HepG2 (cell line): ENCODE measurements around the gene EPM2AIP1. TPM values are rescaled to one million over a fixed set of nuclear protein-coding genes. Genes with fewer than 3 reads are reported as not detected.

Experiments
- ATAC-seq: fragments of 200-7000 bp; cut with Tn5 transposase; 3 replicates; pipeline ENCODE4 v1.9.1; 2020; ENCODE audit warnings: mild to moderate bottlenecking, moderate library complexity
- BruUV-seq: library from RNA; stranded (reverse); fragments of 400-500 nt; replicated peaks from 2 replicates; lab custom pipeline; 2021; lab: Mats Ljungman, UMichigan
- CTCF ChIA-PET: fragments of 300-600 bp; formaldehyde crosslinking; extraction: SDS; loops from one replicate; lab custom pipeline; 2021; ENCODE audit warnings: low total read pairs, inconsistent platforms, low intra/inter-chr PET ratio; lab: Yijun Ruan, JAX
- POLR2A ChIA-PET: fragments of 350-600 bp; sonication (Branson Sonifier 250); formaldehyde crosslinking; loops from one replicate; lab custom pipeline; 2020; ENCODE audit warnings: antibody characterized with exemption, inconsistent platforms; lab: Yijun Ruan, JAX
- DNase-seq: peaks from one replicate; pipeline ENCODE4 v3.0.0-alpha.2; 2015; ENCODE audit warnings: low spot score
- FAIRE-seq: peaks from 3 replicates; lab custom pipeline; 2011; peaks lifted over from hg19 to GRCh38; lab: Jason Lieb, UNC
- H2AFZ ChIP-seq: one replicate; pipeline ENCODE4 v1.6.1; 2011; ENCODE audit warnings: low read length, inconsistent platforms
- H3K27ac ChIP-seq: fragments of 300-600 bp; 3 replicates; pipeline ENCODE4 v1.8.0; 2011; ENCODE audit warnings: mixed run types, mild to moderate bottlenecking, mixed read lengths, low read length, inconsistent platforms; ENCODE audit not compliant: insufficient read depth; ENCODE audit errors: extremely low read length
- H3K27me3 ChIP-seq, 2 experiments: fragments of 200-600 bp in 1 of 2; 2 replicates in 1 of 2; 3 replicates in 1 of 2; pipeline versions ENCODE4 v1.6.0 to v1.8.0; 2011; ENCODE audit warnings: low read length in 2 of 2, mild to moderate bottlenecking in 2 of 2, moderate library complexity in 2 of 2, inconsistent platforms in 1 of 2; ENCODE audit not compliant: insufficient read depth in 2 of 2, control insufficient read depth in 1 of 2
- H3K36me3 ChIP-seq, 2 experiments: fragments of 200-600 bp in 1 of 2; replicated peaks in 1 of 2; 2 replicates in 1 of 2; 3 replicates in 1 of 2; pipeline versions ENCODE4 v1.5.1 to v1.8.0; 2011; ENCODE audit warnings: low read length in 2 of 2, inconsistent platforms in 1 of 2; ENCODE audit not compliant: insufficient read depth in 2 of 2, control insufficient read depth in 1 of 2
- H3K4me1 ChIP-seq: 2 replicates; pipeline ENCODE4 v1.5.1; 2012; ENCODE audit warnings: low read length, inconsistent platforms; ENCODE audit not compliant: insufficient read depth
- H3K4me2 ChIP-seq: 2 replicates; pipeline ENCODE4 v1.6.0; 2011; ENCODE audit warnings: low read depth, low read length, inconsistent platforms
- H3K4me3 ChIP-seq, 3 experiments: fragments of 200-600 bp in 1 of 3; sonication (generic), shearing (Covaris generic) in 1 of 3; replicated peaks in 1 of 3; 2 replicates each; pipeline ENCODE4 v1.5.1; 2011 to 2016; ENCODE audit warnings: low read length in 3 of 3, inconsistent platforms in 2 of 3, low read depth in 2 of 3, mild to moderate bottlenecking in 2 of 3, control low read depth in 1 of 3, mixed read lengths in 1 of 3; ENCODE audit not compliant: insufficient read depth in 1 of 3
- H3K79me2 ChIP-seq: one replicate; pipeline ENCODE4 v1.6.1; 2011; ENCODE audit warnings: low read length, inconsistent platforms; ENCODE audit not compliant: insufficient read depth
- H3K9ac ChIP-seq: 2 replicates; pipeline ENCODE4 v1.6.0; 2011; ENCODE audit warnings: mild to moderate bottlenecking, low read depth, low read length, inconsistent platforms; ENCODE audit not compliant: insufficient read depth
- H3K9me3 ChIP-seq: 2 replicates; pipeline ENCODE4 v1.5.1; 2012; ENCODE audit warnings: mild to moderate bottlenecking, low read length
- H4K20me1 ChIP-seq: 2 replicates; pipeline ENCODE4 v1.6.0; 2011; ENCODE audit warnings: inconsistent platforms, mild to moderate bottlenecking, low read length, moderate library complexity; ENCODE audit not compliant: insufficient read depth
- ARID2 ChIP-seq: sonication (generic); formaldehyde crosslinking; IDR thresholded peaks from 2 replicates; pipeline ENCODE4 v1.8.1; 2022; ENCODE audit warnings: mild to moderate bottlenecking, missing genetic modification reagents, borderline replicate concordance
- ATRX ChIP-seq: sonication (generic); formaldehyde crosslinking; IDR thresholded peaks from 2 replicates; pipeline ENCODE4 v1.4.0; 2020; ENCODE audit warnings: missing genetic modification reagents, borderline replicate concordance
- GATAD1 ChIP-seq: IDR thresholded peaks from 2 replicates; pipeline ENCODE4 v1.6.1; 2016; ENCODE audit warnings: missing genetic modification reagents, missing compliant biosample characterization
- ISL2 ChIP-seq: sonication (generic); formaldehyde crosslinking; IDR thresholded peaks from 2 replicates; pipeline ENCODE4 v1.5.0; 2020; ENCODE audit warnings: missing genetic modification reagents
- KLF15 ChIP-seq: sonication (generic); formaldehyde crosslinking; IDR thresholded peaks from 2 replicates; pipeline ENCODE4 v1.8.1; 2023; ENCODE audit warnings: borderline replicate concordance, mild to moderate bottlenecking, inconsistent platforms, missing genetic modification reagents, mixed read lengths
- MED1 ChIP-seq: sonication (generic); formaldehyde crosslinking; IDR thresholded peaks from 2 replicates; pipeline ENCODE4 v1.4.0; 2020; ENCODE audit warnings: missing genetic modification reagents
- PHF20 ChIP-seq: sonication (generic); formaldehyde crosslinking; IDR thresholded peaks from 2 replicates; pipeline ENCODE4 v1.5.0; 2020; ENCODE audit warnings: mild to moderate bottlenecking, missing genetic modification reagents
- POLR2AphosphoS2 ChIP-seq: IDR thresholded peaks from 2 replicates; pipeline ENCODE4 v1.6.1; 2011; ENCODE audit warnings: low read depth, low read length, improper control_type of control experiment
- ZNF160 ChIP-seq: sonication (generic); formaldehyde crosslinking; IDR thresholded peaks from 2 replicates; pipeline ENCODE4 v1.8.0; 2022; ENCODE audit warnings: mild to moderate bottlenecking, inconsistent platforms, missing genetic modification reagents
- ZNF235 ChIP-seq: sonication (generic); formaldehyde crosslinking; IDR thresholded peaks from 2 replicates; pipeline ENCODE4 v1.8.1; 2023; ENCODE audit warnings: mild to moderate bottlenecking, missing genetic modification reagents, borderline replicate concordance
- ZNF496 ChIP-seq: sonication (generic); formaldehyde crosslinking; IDR thresholded peaks from 2 replicates; pipeline ENCODE4 v1.8.1; 2023; ENCODE audit warnings: mild to moderate bottlenecking, moderate library complexity, missing genetic modification reagents; ENCODE audit not compliant: insufficient replicate concordance
- ZNF746 ChIP-seq: sonication (generic); formaldehyde crosslinking; IDR thresholded peaks from 2 replicates; pipeline ENCODE4 v1.8.0; 2022; ENCODE audit warnings: mild to moderate bottlenecking, missing genetic modification reagents
- ZNF792 ChIP-seq: IDR thresholded peaks from 2 replicates; pipeline ENCODE4 v1.6.1; 2016
- ZNF883 ChIP-seq: sonication (generic); formaldehyde crosslinking; IDR thresholded peaks from 2 replicates; pipeline ENCODE4 v1.5.1; 2020; ENCODE audit warnings: mild to moderate bottlenecking, missing genetic modification reagents; ENCODE audit errors: not compliant biosample characterization
- ZSCAN9 ChIP-seq: IDR thresholded peaks from 2 replicates; pipeline ENCODE4 v1.6.1; 2016; ENCODE audit warnings: borderline replicate concordance
- WGBS: methylation state at CpG from one replicate; pipeline ENCODE4 v1.1.6; 2017; ENCODE audit warnings: low lambda C conversion rate; 5-methylcytosine and 5-hydroxymethylcytosine counted together
- in situ Hi-C: cut with HindIII; loops from 2 replicates; pipeline ENCODE4 v1.10.0; 2017; ENCODE audit warnings: low pct_unique_long_range_greater_than_20kb; ENCODE audit not compliant: extremely low pct_ligation_motif_present
- intact Hi-C: fragments of 100-400 bp; cut with micrococcal nuclease; formaldehyde crosslinking; loops from one replicate; pipeline ENCODE4 v1.10.0; 2022; ENCODE audit not compliant: unreplicated experiment
- polyA plus RNA-seq, 8 experiments: library from polyadenylated mRNA; depleted of rRNA in 3 of 8; stranded (reverse) in 7 of 8; unstranded in 1 of 8; fragments of >200 nt; fragmentation: Illumina TruSeq in 4 of 8; extraction: Trizol in 4 of 8; gene quantifications; 2 replicates each; pipeline versions ENCODE4 v1.2.1 to v1.2.3, GENCODE V29; 2011 to 2016; ENCODE audit warnings: low read depth in 4 of 8, missing spikeins in 1 of 8, mixed read lengths in 1 of 8; ENCODE audit not compliant: insufficient read depth in 1 of 8
- total RNA-seq, 5 experiments: library from RNA; depleted of rRNA; stranded (reverse); fragments of >200 nt; fragmentation: Illumina TruSeq; extraction: Trizol; gene quantifications; 2 replicates each; pipeline ENCODE4 v1.2.3, GENCODE V29; 2016; ENCODE audit warnings: low read depth in 1 of 5
- TF ChIP-seq, protein P1 (sequence below): sonication (generic); formaldehyde crosslinking; IDR thresholded peaks from 2 replicates; pipeline ENCODE4 v1.5.0; 2020; ENCODE audit warnings: missing genetic modification reagents
- TF ChIP-seq, protein P2 (sequence below): sonication (generic); formaldehyde crosslinking; IDR thresholded peaks from 2 replicates; pipeline ENCODE4 v1.8.0; 2022; ENCODE audit warnings: missing genetic modification reagents, mild to moderate bottlenecking, borderline replicate concordance

The EPM2AIP1 gene
- total and polyA plus RNA-seq, 2 of the 13 experiments (the other 11 are each of a cell fraction or from before 2014, with no cell fraction given): 10.7 to 23.0 TPM

DNA sequence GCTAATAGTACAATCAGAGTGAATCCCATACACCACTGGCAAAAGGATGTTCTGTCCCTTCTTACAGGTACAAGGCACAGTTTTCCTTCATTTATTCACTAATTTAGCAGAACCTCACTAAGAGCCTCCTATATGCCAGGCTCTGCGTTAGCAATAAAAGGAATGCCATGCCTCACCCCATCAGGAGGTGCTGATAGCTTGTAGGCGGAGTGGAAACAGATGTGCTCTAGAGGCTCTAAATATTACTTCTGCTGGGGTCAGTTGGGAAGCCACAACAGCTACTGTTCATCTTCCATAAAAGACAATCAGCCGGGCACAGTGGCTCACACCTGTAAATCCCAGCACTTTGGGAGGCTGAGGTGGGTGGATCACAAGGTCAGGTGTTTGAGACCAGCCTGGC, 24.8 kb upstream of the EPM2AIP1 start:
- Histone ChIP-seq H3K36me3 (peaks cover 21 to 85% of the 10 kb centered on the region in 2 experiments), H3K27ac (no peak overlapping the region), H2AFZ (no peak overlapping the region), H3K4me1 (no peaks in the 10 kb centered on the region), H3K4me2 (no peak overlapping the region), H3K79me2 (no peaks in the 10 kb centered on the region), H3K27me3 (no peaks in the 10 kb centered on the region), H3K4me3 (no peak overlapping the region), H3K9me3 (no peaks in the 10 kb centered on the region), H3K9ac (no peak overlapping the region), H4K20me1 (no peaks in the 10 kb centered on the region)
- POLR2A ChIA-PET: no interaction called here
- in situ Hi-C loops: no loop called here
- no peak for FAIRE-seq
- TF ChIP-seq ZNF235 (CRISPR knock-in tag) (no peak), PHF20 (no peak), ZNF160 (no peak), ZNF792 (CRISPR knock-in tag) (no peak), ZNF746 (CRISPR knock-in tag) (no peak), ATRX (CRISPR knock-in tag) (no peak), ZNF883 (CRISPR knock-in tag) (no peak), GATAD1 (no peak), ISL2 (no peak), ZNF496 (CRISPR knock-in tag) (no peak), KLF15 (CRISPR knock-in tag) (no peak), ZSCAN9 (CRISPR knock-in tag) (no peak), ARID2 (CRISPR knock-in tag) (no peak), POLR2AphosphoS2 (no peak), MED1 (CRISPR knock-in tag) (no peak)
- TF ChIP-seq, protein P1, sequence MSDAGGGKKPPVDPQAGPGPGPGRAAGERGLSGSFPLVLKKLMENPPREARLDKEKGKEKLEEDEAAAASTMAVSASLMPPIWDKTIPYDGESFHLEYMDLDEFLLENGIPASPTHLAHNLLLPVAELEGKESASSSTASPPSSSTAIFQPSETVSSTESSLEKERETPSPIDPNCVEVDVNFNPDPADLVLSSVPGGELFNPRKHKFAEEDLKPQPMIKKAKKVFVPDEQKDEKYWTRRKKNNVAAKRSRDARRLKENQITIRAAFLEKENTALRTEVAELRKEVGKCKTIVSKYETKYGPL (CRISPR knock-in tag): no peak
- TF ChIP-seq, protein P2, sequence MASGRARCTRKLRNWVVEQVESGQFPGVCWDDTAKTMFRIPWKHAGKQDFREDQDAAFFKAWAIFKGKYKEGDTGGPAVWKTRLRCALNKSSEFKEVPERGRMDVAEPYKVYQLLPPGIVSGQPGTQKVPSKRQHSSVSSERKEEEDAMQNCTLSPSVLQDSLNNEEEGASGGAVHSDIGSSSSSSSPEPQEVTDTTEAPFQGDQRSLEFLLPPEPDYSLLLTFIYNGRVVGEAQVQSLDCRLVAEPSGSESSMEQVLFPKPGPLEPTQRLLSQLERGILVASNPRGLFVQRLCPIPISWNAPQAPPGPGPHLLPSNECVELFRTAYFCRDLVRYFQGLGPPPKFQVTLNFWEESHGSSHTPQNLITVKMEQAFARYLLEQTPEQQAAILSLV (CRISPR knock-in tag): no peak
- WGBS: 100% methylated on average over 2 of the region's 3 CpGs
- no TSS peak for BruUV-seq
- no peak for ATAC-seq
- no peak for DNase-seq
- CTCF ChIA-PET: no interaction called here
- intact Hi-C loops: no loop called here
